SH-SY5Y (cell line): Measurements from ENCODE around the gene TM7SF3.

ENCODE experiments used
- GATA2 ChIP-seq: IDR thresholded peaks from 2 replicates; pipeline ENCODE4 v1.6.1; 2011; ENCODE audit warnings: mild to moderate bottlenecking, low read depth, low read length
- GATA3 ChIP-seq: IDR thresholded peaks from 2 replicates; pipeline ENCODE4 v1.6.1; 2011; ENCODE audit warnings: low read depth, mild to moderate bottlenecking, low read length, moderate library complexity

GRCh38 chr12:26935636-26936378 is 78.4 kb downstream of the TM7SF3 start:
- no peak for TF ChIP-seq GATA2
- no peak for TF ChIP-seq GATA3
